ENCODE measurements around the gene MIB1. TPM values are rescaled to one million over a fixed set of nuclear protein-coding genes. Genes with fewer than 3 reads are reported as not detected.

MIB1 gene
- total and polyA plus RNA-seq, 10 of the 15 experiments (the other 5 are each of a cell fraction or from before 2014, with no cell fraction given) = 2.3 to 27.5 (median 10.4) TPM

GRCh38 chr18:21700528-21701075 is 40.0 kb upstream of the MIB1 start:
- H4K20me1 ChIP-seq (ENCODE audit: control insufficient read depth, insufficient read depth) = no peaks in the 10 kb centered on the region
- 0 out of 4 replicates have a peak, but pooled peaks cover 0 to 5% of the 10 kb centered on the region in 2 experiments for H3K36me3 ChIP-seq (ENCODE audit: control insufficient read depth in 2 of 2, insufficient read depth in 2 of 2, low read length in 1 of 2)
- 95% methylated on average over 6 of the region's 6 CpGs for WGBS (ENCODE audit: insufficient coverage, insufficient replicate concordance, low lambda C conversion rate, missing lambda C conversion rate)
- no peak for TF ChIP-seq YY1 (IDR thresholded peaks at IDR 0.05; ENCODE audit: low read depth, low read length)
- no peak for TF ChIP-seq CEBPB (IDR thresholded peaks at IDR 0.05; ENCODE audit: borderline replicate concordance in 1 of 2, low read depth in 2 of 2, low read length in 2 of 2)
- no peak for TF ChIP-seq RFX5 (IDR thresholded peaks at IDR 0.05; ENCODE audit: low read depth, low read length)
- TF ChIP-seq RCOR1 (conservative IDR thresholded peaks at IDR 0.05; ENCODE audit: low read depth, low read length) = no peak
- H3K9ac ChIP-seq (ENCODE audit: control insufficient read depth, insufficient read depth, low read length) = no peak overlapping the region
- H3K4me1 ChIP-seq (ENCODE audit: control insufficient read depth, insufficient read depth, low read length) = no peaks in the 10 kb centered on the region
- H2AFZ ChIP-seq (ENCODE audit: control insufficient read depth, low read depth, low read length) = no peak overlapping the region
- no peak for ATAC-seq
- H3K4me2 ChIP-seq (ENCODE audit: control insufficient read depth, insufficient read depth) = no peak overlapping the region
- no TSS peak for BruUV-seq (replicated peaks)
- DNase-seq (ENCODE audit: low read depth, low spot score) = no peak
- ChIA-PET POLR2A (interaction anchor here (0.9 to 1.4 kb wide), 2 partner anchors 14 to 40 kb away, joined by 3 read pairs; no protein-coding TSS in a partner anchor), RAD21 (ENCODE audit: unreplicated experiment) (interaction anchor here (1.1 kb wide), 1 partner anchor 14 kb away, joined by 3 read pairs; no protein-coding TSS in a partner anchor), SMC1A (ENCODE audit: uncharacterized antibody, unreplicated experiment) (interaction anchor here (0.7 to 2.1 kb wide), 6 partner anchors 14 to 143 kb away, joined by 3 to 6 read pairs (median 4); no protein-coding TSS in a partner anchor), CTCF (interaction anchor here (0.7 to 0.9 kb wide), 2 partner anchors 88 to 89 kb away, joined by 3 to 4 read pairs; partner anchors contain the start of gene SNRPD1)
- FAIRE-seq = no peak
- in situ Hi-C loops (cut with MboI) (no loop called here), intact Hi-C loops (cut with micrococcal nuclease; ENCODE audit: unreplicated experiment) (no loop called here)
- no peak overlapping the region for H3K27ac ChIP-seq (ENCODE audit: control insufficient read depth, insufficient read depth)
- H3K4me3 ChIP-seq = no peak overlapping the region
- H3K9me3 ChIP-seq (replicated peaks; ENCODE audit: control insufficient read depth, insufficient read depth, low read length) = no peaks in the 10 kb centered on the region
- H3K79me2 ChIP-seq (ENCODE audit: control insufficient read depth, insufficient read depth, low read length) = peaks cover 14% of the 10 kb centered on the region
- no peaks in the 10 kb centered on the region for H3K27me3 ChIP-seq (replicated peaks in 1 of 2; ENCODE audit: control insufficient read depth in 2 of 2, insufficient read depth in 2 of 2, low read length in 1 of 2)

- in situ Hi-C loops (cut with MboI) = no loop called here
- no peaks in the 10 kb centered on the region for H3K4me1 ChIP-seq (ENCODE audit: control insufficient read depth, insufficient read depth, low read length)
- H3K9me3 ChIP-seq (replicated peaks; ENCODE audit: control insufficient read depth, insufficient read depth, low read length) = no peaks in the 10 kb centered on the region; the same call in 2 of the 3 replicates
- FAIRE-seq (no peak), ATAC-seq (no peak), DNase-seq (ENCODE audit: low read depth, low spot score) (no peak)
- ChIA-PET SMC1A (ENCODE audit: uncharacterized antibody, unreplicated experiment) (interaction anchor here (0.8 to 2.1 kb wide), 9 partner anchors 10 to 102 kb away, joined by 3 to 6 read pairs (median 4); no protein-coding TSS in a partner anchor), RAD21 (ENCODE audit: unreplicated experiment) (interaction anchor here (1.1 kb wide), 1 partner anchor 15 kb away, joined by 3 read pairs; no protein-coding TSS in a partner anchor), CTCF (interaction anchor here (0.6 to 1.9 kb wide), 4 partner anchors 9 to 102 kb away, joined by 3 to 6 read pairs (median 5); partner anchors contain the start of gene ESCO1), POLR2A (interaction anchor here (0.6 to 1.4 kb wide), 4 partner anchors 12 to 104 kb away, joined by 3 read pairs; partner anchors contain the start of gene ESCO1)
- H3K79me2 ChIP-seq (ENCODE audit: control insufficient read depth, insufficient read depth, low read length) = peaks cover 14% of the 10 kb centered on the region
- peak overlapping the region; percentile 14; the same call in 1 of the 2 replicates for H3K4me2 ChIP-seq (ENCODE audit: control insufficient read depth, insufficient read depth)
- 0 out of 4 replicates have a peak, but pooled peaks cover 0 to 3% of the 10 kb centered on the region in 2 experiments for H3K36me3 ChIP-seq (ENCODE audit: control insufficient read depth in 2 of 2, insufficient read depth in 2 of 2, low read length in 1 of 2)
- H3K27ac ChIP-seq (ENCODE audit: control insufficient read depth, insufficient read depth) = no peak overlapping the region
- intact Hi-C loops (cut with micrococcal nuclease; ENCODE audit: unreplicated experiment) = no loop called here
- H3K27me3 ChIP-seq (replicated peaks in 1 of 2; ENCODE audit: control insufficient read depth in 2 of 2, insufficient read depth in 2 of 2, low read length in 1 of 2) = no peaks in the 10 kb centered on the region
- H4K20me1 ChIP-seq (ENCODE audit: control insufficient read depth, insufficient read depth) = no peaks in the 10 kb centered on the region
- no peak overlapping the region for H3K9ac ChIP-seq (ENCODE audit: control insufficient read depth, insufficient read depth, low read length)
- BruUV-seq (replicated peaks) = no TSS peak
- no peak overlapping the region for H3K4me3 ChIP-seq
- WGBS (ENCODE audit: insufficient coverage, insufficient replicate concordance, low lambda C conversion rate, missing lambda C conversion rate) = 92% methylated on average over 2 of the region's 2 CpGs
- no peak overlapping the region for H2AFZ ChIP-seq (ENCODE audit: control insufficient read depth, low read depth, low read length)
- no peak for TF ChIP-seq USF2 (IDR thresholded peaks at IDR 0.05; ENCODE audit: borderline replicate concordance, low read depth, low read length)
- no peak for TF ChIP-seq YY1 (IDR thresholded peaks at IDR 0.05; ENCODE audit: low read depth, low read length)
- TF ChIP-seq HDAC2 (IDR thresholded peaks at IDR 0.05) = no peak
- no peak for TF ChIP-seq PML (IDR thresholded peaks at IDR 0.05; ENCODE audit: low read length)
- TF ChIP-seq ZNF24 (IDR thresholded peaks at IDR 0.05) = no peak
- no peak for TF ChIP-seq EGR1 (IDR thresholded peaks at IDR 0.05; ENCODE audit: borderline replicate concordance in 1 of 2, low read depth in 2 of 2, low read length in 2 of 2)
- TF ChIP-seq ZNF592 (IDR thresholded peaks at IDR 0.05) = no peak
- no peak for TF ChIP-seq EED (IDR thresholded peaks at IDR 0.05; ENCODE audit: low read depth)
- no peak for TF ChIP-seq HDGF (IDR thresholded peaks at IDR 0.05)
These were observed 39.0 kb upstream of the MIB1 start for GRCh38 chr18:21701621-21702020.
